Skeletal muscle satellite cell (primary cell): ENCODE data around the gene ME1.
"Not testable (repeated sequence)": the region's sequence is repeated elsewhere in the genome, so short reads cannot be mapped to it uniquely, and the experiment has no call there.

Experiments used
- H3K27me3 ChIP-seq: 2 replicates; pipeline ENCODE4 v1.7.0; 2013; ENCODE audit warnings: low read length; ENCODE audit not compliant: control insufficient read depth, insufficient read depth
- H3K36me3 ChIP-seq: 2 replicates; pipeline ENCODE4 v1.7.0; 2013; ENCODE audit warnings: mild to moderate bottlenecking, control low read depth, low read length; ENCODE audit not compliant: insufficient read depth
- H3K4me1 ChIP-seq: 2 replicates; pipeline ENCODE4 v1.7.0; 2013; ENCODE audit warnings: low read length; ENCODE audit not compliant: control insufficient read depth, insufficient read depth
- H3K4me2 ChIP-seq: 2 replicates; pipeline ENCODE4 v1.7.0; 2013; ENCODE audit warnings: mild to moderate bottlenecking, low read length
- H3K4me3 ChIP-seq: 2 replicates; pipeline ENCODE4 v1.7.0; 2013; ENCODE audit warnings: low read length
- H3K9ac ChIP-seq: 2 replicates; pipeline ENCODE4 v1.7.0; 2013; ENCODE audit warnings: mild to moderate bottlenecking, low read depth, low read length, moderate library complexity
- H3K9me3 ChIP-seq: replicated peaks from 2 replicates; pipeline ENCODE4 v1.7.0; 2013; ENCODE audit warnings: mild to moderate bottlenecking, control low read depth, low read length

ME1 gene

GRCh38 chr6:83294676-83295075 is 136.2 kb downstream of the ME1 start:
- Histone ChIP-seq H3K9ac (no peak overlapping the region), H3K4me2 (no peak overlapping the region), H3K4me1 (no peaks in the 10 kb centered on the region), H3K4me3 (no peak overlapping the region), H3K27me3 (no peaks in the 10 kb centered on the region), H3K9me3 (no peaks in the 10 kb centered on the region), H3K36me3 (no peaks in the 10 kb centered on the region)

- H3K9me3 ChIP-seq, result no peaks in the 10 kb centered on the region
- no peaks in the 10 kb centered on the region for H3K27me3 ChIP-seq
- H3K9ac ChIP-seq, result no peak overlapping the region
- no peaks in the 10 kb centered on the region for H3K36me3 ChIP-seq
- H3K4me2 ChIP-seq, result no peak overlapping the region
- no peak overlapping the region for H3K4me3 ChIP-seq
- no peaks in the 10 kb centered on the region for H3K4me1 ChIP-seq
Measured at GRCh38 chr6:83292900-83293843, 137.7 kb downstream of the ME1 start.

- H3K36me3 ChIP-seq, H3K9ac ChIP-seq, H3K4me3 ChIP-seq, H3K4me2 ChIP-seq, H3K9me3 ChIP-seq, H3K27me3 ChIP-seq, H3K4me1 ChIP-seq: not testable (repeated sequence)
Measured at GRCh38 chr6:83287298-83287697, 143.6 kb downstream of the ME1 start.

- Histone ChIP-seq H3K36me3 (no peaks in the 10 kb centered on the region), H3K9ac (no peak overlapping the region), H3K27me3 (no peaks in the 10 kb centered on the region), H3K4me2 (no peak overlapping the region), H3K9me3 (no peaks in the 10 kb centered on the region), H3K4me1 (no peaks in the 10 kb centered on the region), H3K4me3 (no peak overlapping the region)
Measured at GRCh38 chr6:83285917-83286316, 144.9 kb downstream of the ME1 start.

GRCh38 chr6:83273596-83273995 is 157.3 kb downstream of the ME1 start:
- Histone ChIP-seq H3K4me3 (no peak overlapping the region), H3K4me1 (peaks cover 22% of the 10 kb centered on the region), H3K4me2 (no peak overlapping the region), H3K9ac (no peak overlapping the region), H3K36me3 (no peaks in the 10 kb centered on the region), H3K9me3 (no peaks in the 10 kb centered on the region), H3K27me3 (no peaks in the 10 kb centered on the region)

GRCh38 chr6:83270971-83271719 is 159.7 kb downstream of the ME1 start:
- Histone ChIP-seq H3K9me3 (no peaks in the 10 kb centered on the region), H3K36me3 (no peaks in the 10 kb centered on the region), H3K27me3 (no peaks in the 10 kb centered on the region), H3K9ac (no peak overlapping the region), H3K4me2 (no peak overlapping the region), H3K4me1 (peaks cover 22% of the 10 kb centered on the region), H3K4me3 (no peak overlapping the region)

- H3K9me3 ChIP-seq, result no peaks in the 10 kb centered on the region
- H3K4me3 ChIP-seq, result no peak overlapping the region
- no peak overlapping the region for H3K4me2 ChIP-seq
- H3K36me3 ChIP-seq, result no peaks in the 10 kb centered on the region
- no peaks in the 10 kb centered on the region for H3K27me3 ChIP-seq
- peaks cover 4% of the 10 kb centered on the region for H3K4me1 ChIP-seq
- H3K9ac ChIP-seq, result no peak overlapping the region
Measured at GRCh38 chr6:83265384-83265783, 165.5 kb downstream of the ME1 start.

- Histone ChIP-seq H3K4me2 (no peak overlapping the region), H3K36me3 (no peaks in the 10 kb centered on the region), H3K4me3 (no peak overlapping the region), H3K27me3 (no peaks in the 10 kb centered on the region), H3K9me3 (no peaks in the 10 kb centered on the region), H3K9ac (no peak overlapping the region), H3K4me1 (peaks cover 1% of the 10 kb centered on the region)
Measured at GRCh38 chr6:83260577-83260976, 170.3 kb downstream of the ME1 start.

GRCh38 chr6:83258517-83258916 is 172.3 kb downstream of the ME1 start:
- Histone ChIP-seq H3K9me3 (no peaks in the 10 kb centered on the region), H3K4me3 (no peak overlapping the region), H3K9ac (no peak overlapping the region), H3K4me1 (no peaks in the 10 kb centered on the region), H3K27me3 (no peaks in the 10 kb centered on the region), H3K36me3 (no peaks in the 10 kb centered on the region), H3K4me2 (no peak overlapping the region)

GRCh38 chr6:83257791-83258190 is 173.1 kb downstream of the ME1 start:
- Histone ChIP-seq H3K4me2 (no peak overlapping the region), H3K4me3 (no peak overlapping the region), H3K4me1 (peaks cover 5% of the 10 kb centered on the region), H3K9ac (no peak overlapping the region), H3K9me3 (no peaks in the 10 kb centered on the region), H3K27me3 (no peaks in the 10 kb centered on the region), H3K36me3 (no peaks in the 10 kb centered on the region)

GRCh38 chr6:83256719-83257118 is 174.1 kb downstream of the ME1 start:
- H3K4me1 ChIP-seq, result not testable (repeated sequence)

More at GRCh38 chr6:83256719-83257118, 174.1 kb downstream of the ME1 start:
- not testable (repeated sequence) for H3K4me2 ChIP-seq, H3K9ac ChIP-seq, H3K9me3 ChIP-seq, H3K27me3 ChIP-seq, H3K36me3 ChIP-seq, H3K4me3 ChIP-seq
